HCT116 (cell line): ENCODE measurements around the gene SSR1. TPM values are rescaled to one million over a fixed set of nuclear protein-coding genes. Genes with fewer than 3 reads are reported as not detected.

Experiments
- ATAC-seq: fragments of 200-7000 bp; cut with Tn5 transposase; 2 replicates; pipeline ENCODE4 v1.9.1; 2020; ENCODE audit warnings: mild to moderate bottlenecking, moderate library complexity
- BruUV-seq: library from RNA; stranded (reverse); fragments of 400-500 nt; replicated peaks from 2 replicates; lab custom pipeline; 2021; lab: Mats Ljungman, UMichigan
- CTCF ChIA-PET: fragments of 300-600 bp; sonication (Branson Sonifier 250); formaldehyde crosslinking; loops from one replicate; lab custom pipeline; 2021; ENCODE audit warnings: antibody characterized with exemption; lab: Charles Lee
- POLR2A ChIA-PET: fragments of 300-600, 350-600 bp; sonication (Branson Sonifier 250); formaldehyde crosslinking; loops from one replicate; lab custom pipeline; 2021; ENCODE audit warnings: antibody characterized with exemption; lab: Charles Lee
- RAD21 ChIA-PET, 2 experiments: fragments of 300-600 bp; sonication (Branson Sonifier 250); formaldehyde crosslinking; loops; one replicate each; lab custom pipeline; 2023; ENCODE audit warnings: low total read pairs in 2 of 2; ENCODE audit not compliant: uncharacterized antibody in 2 of 2, unreplicated experiment in 2 of 2, low non-redundant PET in 1 of 2; lab: Charles Lee
- DNase-seq: peaks from one replicate; pipeline ENCODE4 v3.0.0-alpha.2; 2010; ENCODE audit warnings: low read depth, low spot score
- H2AFZ ChIP-seq: fragments of 200-600 bp; shearing (Covaris generic), sonication (generic); 2 replicates; pipeline ENCODE4 v1.6.1; 2017; ENCODE audit warnings: low read depth, mixed run types, mixed read lengths, antibody characterized with exemption, low read length; ENCODE audit not compliant: poor library complexity, severe bottlenecking
- H3K27ac ChIP-seq: 2 replicates; pipeline ENCODE4 v1.5.1; 2012; ENCODE audit warnings: low read depth, low read length
- H3K27me3 ChIP-seq: fragments of 200-600 bp; sonication (generic); 2 replicates; pipeline ENCODE4 v1.6.1; 2016; ENCODE audit warnings: mixed run types, low read length, mixed read lengths; ENCODE audit not compliant: insufficient read depth
- H3K36me3 ChIP-seq, 2 experiments: fragments of 200-500 bp in 1 of 2; fragments of 200-600 bp in 1 of 2; sonication (Bioruptor generic) in 1 of 2; sonication (generic) in 1 of 2; 2 replicates each; pipeline versions ENCODE4 v1.5.1 to v1.6.1; 2014 to 2016; ENCODE audit warnings: low read length in 2 of 2, inconsistent platforms in 1 of 2, mixed read lengths in 1 of 2, mixed run types in 1 of 2; ENCODE audit not compliant: insufficient read depth in 2 of 2, control insufficient read depth in 1 of 2
- H3K4me1 ChIP-seq, 2 experiments: fragments of 200-600 bp in 1 of 2; sonication (generic) in 1 of 2; 2 replicates each; pipeline versions ENCODE4 v1.5.1 to v1.6.1; 2012 to 2017; ENCODE audit warnings: low read length in 2 of 2, inconsistent platforms in 1 of 2, mild to moderate bottlenecking in 1 of 2, mixed read lengths in 1 of 2, mixed run types in 1 of 2, moderate library complexity in 1 of 2; ENCODE audit not compliant: insufficient read depth in 2 of 2, control insufficient read depth in 1 of 2
- H3K4me2 ChIP-seq: fragments of 200-600 bp; sonication (generic); 2 replicates; pipeline ENCODE4 v1.6.1; 2017; ENCODE audit warnings: mixed run types, low read length, mixed read lengths
- H3K4me3 ChIP-seq, 2 experiments: fragments of 200-600 bp in 1 of 2; sonication (generic) in 1 of 2; replicated peaks in 1 of 2; 2 replicates each; pipeline ENCODE4 v1.5.1; 2011 to 2016; ENCODE audit warnings: low read length in 2 of 2, control low read depth in 1 of 2, low read depth in 1 of 2, mild to moderate bottlenecking in 1 of 2, mixed read lengths in 1 of 2, mixed run types in 1 of 2
- H3K79me2 ChIP-seq: fragments of 200-600 bp; sonication (generic); 2 replicates; pipeline ENCODE4 v1.6.1; 2017; ENCODE audit warnings: mild to moderate bottlenecking, mixed run types, low read length, moderate library complexity, mixed read lengths; ENCODE audit not compliant: insufficient read depth
- H3K9ac ChIP-seq: fragments of 200-600 bp; sonication (generic); 2 replicates; pipeline ENCODE4 v1.6.1; 2016; ENCODE audit warnings: low read length, mixed read lengths
- H3K9me2 ChIP-seq: fragments of 200-600 bp; sonication (generic), shearing (Covaris generic); 2 replicates; pipeline ENCODE4 v1.6.1; 2017; ENCODE audit warnings: mixed run types, mild to moderate bottlenecking, moderate library complexity; ENCODE audit not compliant: insufficient read depth
- H3K9me3 ChIP-seq, 2 experiments: fragments of 200-500 bp in 1 of 2; fragments of 200-600 bp in 1 of 2; sonication (Bioruptor generic) in 1 of 2; sonication (generic) in 1 of 2; 2 replicates each; pipeline ENCODE4 v1.6.1; 2014 to 2017; ENCODE audit warnings: low read length in 2 of 2, mixed read lengths in 2 of 2, inconsistent platforms in 1 of 2, low read depth in 1 of 2, mild to moderate bottlenecking in 1 of 2, mixed run types in 1 of 2, moderate library complexity in 1 of 2; ENCODE audit not compliant: control insufficient read depth in 1 of 2, insufficient read depth in 1 of 2
- H4K20me1 ChIP-seq: fragments of 200-600 bp; sonication (generic), shearing (Covaris generic); 2 replicates; pipeline ENCODE4 v1.6.1; 2017; ENCODE audit warnings: mixed run types, mild to moderate bottlenecking, moderate library complexity; ENCODE audit not compliant: insufficient read depth
- CBX3 ChIP-seq: IDR thresholded peaks from 2 replicates; pipeline ENCODE4 v1.6.1; 2012; ENCODE audit warnings: low read depth
- CEBPB ChIP-seq: IDR thresholded peaks from 2 replicates; pipeline ENCODE4 v1.6.1; 2012; ENCODE audit warnings: low read depth
- CTCF ChIP-seq, 3 experiments: fragments of 200-600 bp in 1 of 3; sonication (generic) in 1 of 3; IDR thresholded peaks in 2 of 3; conservative IDR thresholded peaks in 1 of 3; 2 replicates each; pipeline ENCODE4 v1.5.1; 2012 to 2017; ENCODE audit warnings: low read depth in 2 of 3, low read length in 2 of 3, antibody characterized with exemption in 1 of 3, borderline replicate concordance in 1 of 3, control low read depth in 1 of 3, mild to moderate bottlenecking in 1 of 3, mixed read lengths in 1 of 3, mixed run types in 1 of 3, moderate library complexity in 1 of 3; ENCODE audit not compliant: insufficient read depth in 1 of 3
- EGR1 ChIP-seq: IDR thresholded peaks from 2 replicates; pipeline ENCODE4 v1.6.1; 2012; ENCODE audit warnings: low read depth
- EZH2 ChIP-seq: fragments of 200-600 bp; sonication (generic); IDR thresholded peaks from 2 replicates; pipeline ENCODE4 v1.6.1; 2017; ENCODE audit warnings: antibody characterized with exemption, mixed run types
- FOSL1 ChIP-seq: IDR thresholded peaks from 2 replicates; pipeline ENCODE4 v1.6.1; 2012; ENCODE audit warnings: low read depth
- JUND ChIP-seq: IDR thresholded peaks from 2 replicates; pipeline ENCODE4 v1.6.1; 2012
- MAX ChIP-seq: IDR thresholded peaks from 2 replicates; pipeline ENCODE4 v1.6.1; 2012
- REST ChIP-seq: IDR thresholded peaks from 2 replicates; pipeline ENCODE4 v1.6.1; 2012; ENCODE audit warnings: low read depth
- TCF7L2 ChIP-seq: IDR thresholded peaks from 2 replicates; pipeline ENCODE4 v1.7.0; 2011; ENCODE audit warnings: borderline replicate concordance, inconsistent platforms; ENCODE audit not compliant: insufficient read depth, insufficient read length; ENCODE audit errors: extremely low read depth
- ZBTB33 ChIP-seq: IDR thresholded peaks from 2 replicates; pipeline ENCODE4 v1.6.1; 2011; ENCODE audit warnings: mild to moderate bottlenecking, low read length, moderate library complexity; ENCODE audit not compliant: insufficient replicate concordance; ENCODE audit errors: extremely low read depth
- ZFX ChIP-seq: fragments of 450-650 bp; IDR thresholded peaks from 2 replicates; pipeline ENCODE4 v1.6.1; 2017
- intact Hi-C: fragments of 100-400 bp; cut with micrococcal nuclease; formaldehyde crosslinking; loops from 2 replicates; pipeline ENCODE4 v1.10.0; 2022
- total RNA-seq: library from RNA; stranded (reverse); gene quantifications from one replicate; pipeline ENCODE4 v1.2.1, GENCODE V29; 2021; ENCODE audit not compliant: unreplicated experiment

The SSR1 gene
- total RNA-seq, 1 experiment from 2014 or later = 127 TPM

GRCh38 chr6:7328243-7328642, 15.2 kb upstream of the SSR1 start:
- BruUV-seq = no TSS peak
- intact Hi-C loops = no loop called here
- RAD21 ChIA-PET = no interaction called here

More at GRCh38 chr6:7328243-7328642, 15.2 kb upstream of the SSR1 start:
- Histone ChIP-seq H3K27me3 (no peaks in the 10 kb centered on the region), H3K9me2 (no peaks in the 10 kb centered on the region), H3K79me2 (no peaks in the 10 kb centered on the region), H2AFZ (no peak overlapping the region), H3K4me1 (no peaks in the 10 kb centered on the region), H3K9ac (no peak overlapping the region), H3K4me3 (no peak overlapping the region), H3K9me3 (no peaks in the 10 kb centered on the region), H4K20me1 (no peaks in the 10 kb centered on the region), H3K36me3 (no peaks in the 10 kb centered on the region), H3K4me2 (no peak overlapping the region), H3K27ac (no peak overlapping the region)
- ChIA-PET CTCF (no interaction called here), POLR2A (interaction anchor here (1.0 kb wide), 1 partner anchor 16 kb away, joined by 3 read pairs; no protein-coding TSS in a partner anchor)
- ATAC-seq (no peak), DNase-seq (no peak)
- TF ChIP-seq EGR1 (no peak), REST (no peak), ZBTB33 (no peak), EZH2 (no peak), MAX (no peak), FOSL1 (no peak), CEBPB (no peak), TCF7L2 (no peak), CBX3 (no peak), CTCF (IDR thresholded peaks at IDR 0.05 in 2 of 3, conservative IDR thresholded peaks at IDR 0.05 in 1 of 3; ENCODE audit: borderline replicate concordance in 1 of 3, insufficient read depth in 1 of 3, low read depth in 2 of 3, low read length in 2 of 3) (no peak), ZFX (no peak), JUND (no peak)
